OCI-LY3 (cell line): ENCODE data around the gene ZBTB7C.

Experiments
- H2AFZ ChIP-seq: fragments of 200-600, 300-600 bp; shearing (Covaris generic); 2 replicates; pipeline ENCODE4 v1.6.0; 2014; ENCODE audit warnings: antibody characterized with exemption, low read depth, low read length
- H3K27ac ChIP-seq: fragments of 200-600, 300-600 bp; sonication (generic); 2 replicates; pipeline ENCODE4 v1.5.1; 2014; ENCODE audit warnings: mild to moderate bottlenecking, low read length, moderate library complexity, mixed read lengths
- H3K27me3 ChIP-seq: fragments of 200-600, 300-600 bp; sonication (generic); 2 replicates; pipeline ENCODE4 v1.6.1; 2014; ENCODE audit warnings: low read depth, low read length, mixed read lengths
- H3K36me3 ChIP-seq: fragments of 200-600, 300-600 bp; sonication (generic); replicated peaks from 2 replicates; pipeline ENCODE3; 2014; ENCODE audit warnings: low read depth, low read length, mixed read lengths
- H3K4me1 ChIP-seq: fragments of 300-600, 200-600 bp; sonication (generic); 2 replicates; pipeline ENCODE4 v1.6.1; 2014; ENCODE audit warnings: low read length, mixed read lengths
- H3K4me2 ChIP-seq: fragments of 200-600, 300-600 bp; sonication (generic); 2 replicates; pipeline ENCODE4 v1.6.1; 2014; ENCODE audit warnings: low read length, mixed read lengths
- H3K4me3 ChIP-seq: fragments of 300-600, 200-600 bp; sonication (generic); 2 replicates; pipeline ENCODE4 v1.5.1; 2014; ENCODE audit warnings: antibody characterized with exemption, mild to moderate bottlenecking, low read length, moderate library complexity
- H3K79me2 ChIP-seq: fragments of 300-600, 200-600 bp; shearing (Covaris generic); 2 replicates; pipeline ENCODE4 v1.6.1; 2014; ENCODE audit warnings: mild to moderate bottlenecking, low read length, mixed read lengths
- H3K9ac ChIP-seq: fragments of 300-600, 200-600 bp; shearing (Covaris generic); 2 replicates; pipeline ENCODE4 v1.6.0; 2014; ENCODE audit warnings: mild to moderate bottlenecking, low read length, moderate library complexity
- H3K9me3 ChIP-seq: fragments of 200-600, 300-600 bp; shearing (Covaris generic); 2 replicates; pipeline ENCODE4 v1.6.1; 2014; ENCODE audit warnings: low read length, mixed read lengths; ENCODE audit not compliant: insufficient read depth
- H4K20me1 ChIP-seq: fragments of 200-600, 300-600 bp; sonication (generic); 2 replicates; pipeline ENCODE4 v1.6.1; 2016; ENCODE audit warnings: low read length, mixed read lengths; ENCODE audit not compliant: insufficient read depth
- EZH2phosphoT487 ChIP-seq: fragments of 200-600 bp; shearing (Covaris generic); IDR thresholded peaks from 2 replicates; pipeline ENCODE4 v1.6.1; 2018; ENCODE audit warnings: antibody characterized with exemption, mixed run types, low read depth
- TF ChIP-seq, protein P1 (sequence below): fragments of 200-600, 300-600 bp; sonication (generic); IDR thresholded peaks from 2 replicates; pipeline ENCODE4 v1.5.1; 2014; ENCODE audit warnings: antibody characterized with exemption, low read length, low read depth

The ZBTB7C gene

DNA sequence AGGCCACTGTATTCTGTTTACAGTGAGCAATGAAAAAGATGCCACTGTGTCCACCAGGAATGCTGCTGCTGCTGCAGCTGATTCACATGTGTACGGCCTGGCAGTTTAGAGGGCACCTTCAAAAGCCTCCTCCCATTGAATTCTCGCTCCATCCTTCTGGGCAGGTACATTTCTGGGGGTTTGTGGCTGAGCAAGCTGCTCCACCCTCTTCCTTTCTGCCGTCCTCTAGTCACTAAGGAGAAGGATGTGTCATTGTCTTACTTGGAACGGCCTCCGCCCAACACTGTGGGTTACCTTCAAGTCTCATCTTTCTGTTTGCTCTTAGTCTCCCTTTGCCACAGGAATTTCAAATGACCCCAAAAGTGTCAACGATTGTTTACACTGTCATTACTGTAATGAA, 182.0 kb downstream of the ZBTB7C start:
- no peaks in the 10 kb centered on the region for H3K9me3 ChIP-seq
- no peak overlapping the region for H3K27ac ChIP-seq
- no peaks in the 10 kb centered on the region for H3K36me3 ChIP-seq
- no peak overlapping the region for H3K9ac ChIP-seq
- H3K79me2 ChIP-seq = no peaks in the 10 kb centered on the region
- H3K4me3 ChIP-seq = no peak overlapping the region
- no peak for TF ChIP-seq EZH2phosphoT487
- TF ChIP-seq, protein P1, sequence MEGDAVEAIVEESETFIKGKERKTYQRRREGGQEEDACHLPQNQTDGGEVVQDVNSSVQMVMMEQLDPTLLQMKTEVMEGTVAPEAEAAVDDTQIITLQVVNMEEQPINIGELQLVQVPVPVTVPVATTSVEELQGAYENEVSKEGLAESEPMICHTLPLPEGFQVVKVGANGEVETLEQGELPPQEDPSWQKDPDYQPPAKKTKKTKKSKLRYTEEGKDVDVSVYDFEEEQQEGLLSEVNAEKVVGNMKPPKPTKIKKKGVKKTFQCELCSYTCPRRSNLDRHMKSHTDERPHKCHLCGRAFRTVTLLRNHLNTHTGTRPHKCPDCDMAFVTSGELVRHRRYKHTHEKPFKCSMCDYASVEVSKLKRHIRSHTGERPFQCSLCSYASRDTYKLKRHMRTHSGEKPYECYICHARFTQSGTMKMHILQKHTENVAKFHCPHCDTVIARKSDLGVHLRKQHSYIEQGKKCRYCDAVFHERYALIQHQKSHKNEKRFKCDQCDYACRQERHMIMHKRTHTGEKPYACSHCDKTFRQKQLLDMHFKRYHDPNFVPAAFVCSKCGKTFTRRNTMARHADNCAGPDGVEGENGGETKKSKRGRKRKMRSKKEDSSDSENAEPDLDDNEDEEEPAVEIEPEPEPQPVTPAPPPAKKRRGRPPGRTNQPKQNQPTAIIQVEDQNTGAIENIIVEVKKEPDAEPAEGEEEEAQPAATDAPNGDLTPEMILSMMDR = no peak
- peaks cover 21% of the 10 kb centered on the region for H3K27me3 ChIP-seq
- H4K20me1 ChIP-seq = no peaks in the 10 kb centered on the region
- H3K4me1 ChIP-seq = no peaks in the 10 kb centered on the region
- H2AFZ ChIP-seq = no peak overlapping the region
- no peak overlapping the region for H3K4me2 ChIP-seq

DNA sequence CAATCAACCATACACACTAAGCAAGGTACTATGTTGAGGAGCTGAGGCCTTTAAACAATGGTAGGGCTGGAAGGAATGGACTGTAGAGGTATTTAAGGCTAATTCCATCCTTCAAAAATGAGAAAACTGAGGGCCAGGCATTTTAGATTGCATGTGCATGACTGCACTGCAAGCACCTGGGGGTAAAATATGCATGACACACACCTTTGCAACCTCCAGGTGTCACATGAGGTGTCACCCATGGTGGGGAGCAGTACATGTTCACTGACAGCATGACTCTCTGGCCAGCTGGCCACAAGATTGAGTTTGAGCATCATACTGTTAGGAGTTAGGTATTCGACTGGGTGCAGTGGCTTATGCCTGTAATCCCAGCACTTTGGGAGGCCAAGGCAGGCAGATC, 182.8 kb downstream of the ZBTB7C start:
- no peaks in the 10 kb centered on the region for H3K4me1 ChIP-seq

DNA sequence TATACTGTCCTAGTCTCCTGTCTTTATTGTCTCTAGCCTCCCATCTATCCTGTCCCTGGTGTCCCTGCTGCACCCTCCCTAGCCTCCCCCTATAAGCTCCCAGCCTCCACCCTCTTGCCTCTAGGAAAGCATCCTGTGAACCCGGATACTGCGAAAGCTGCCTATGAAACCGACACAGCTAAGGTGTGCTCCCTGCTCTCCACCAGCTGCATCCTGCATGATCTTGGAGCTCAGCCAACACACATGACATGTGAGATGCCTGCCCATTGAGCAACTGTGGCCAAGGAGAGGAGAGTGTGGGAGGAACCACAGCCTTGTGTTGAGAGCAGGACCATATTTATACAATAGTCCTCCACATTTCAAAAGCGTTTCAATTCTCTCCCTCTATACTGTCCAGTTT, 187.1 kb downstream of the ZBTB7C start:
- H3K27ac ChIP-seq = no peak overlapping the region
- no peak for TF ChIP-seq EZH2phosphoT487
- TF ChIP-seq, protein P1 = no peak
- H3K36me3 ChIP-seq = no peaks in the 10 kb centered on the region

More for the DNA sequence above, 182.8 kb downstream of the ZBTB7C start:
- no peak overlapping the region for H3K9ac ChIP-seq
- H3K27me3 ChIP-seq = peaks cover 28% of the 10 kb centered on the region
- H3K4me2 ChIP-seq = no peak overlapping the region
- H3K9me3 ChIP-seq = no peaks in the 10 kb centered on the region
- no peak overlapping the region for H2AFZ ChIP-seq
- H3K79me2 ChIP-seq = no peaks in the 10 kb centered on the region
- no peak for TF ChIP-seq EZH2phosphoT487
- TF ChIP-seq, protein P1 = no peak
- H3K27ac ChIP-seq = no peak overlapping the region
- no peaks in the 10 kb centered on the region for H4K20me1 ChIP-seq
- no peak overlapping the region for H3K4me3 ChIP-seq
- H3K36me3 ChIP-seq = no peaks in the 10 kb centered on the region

DNA sequence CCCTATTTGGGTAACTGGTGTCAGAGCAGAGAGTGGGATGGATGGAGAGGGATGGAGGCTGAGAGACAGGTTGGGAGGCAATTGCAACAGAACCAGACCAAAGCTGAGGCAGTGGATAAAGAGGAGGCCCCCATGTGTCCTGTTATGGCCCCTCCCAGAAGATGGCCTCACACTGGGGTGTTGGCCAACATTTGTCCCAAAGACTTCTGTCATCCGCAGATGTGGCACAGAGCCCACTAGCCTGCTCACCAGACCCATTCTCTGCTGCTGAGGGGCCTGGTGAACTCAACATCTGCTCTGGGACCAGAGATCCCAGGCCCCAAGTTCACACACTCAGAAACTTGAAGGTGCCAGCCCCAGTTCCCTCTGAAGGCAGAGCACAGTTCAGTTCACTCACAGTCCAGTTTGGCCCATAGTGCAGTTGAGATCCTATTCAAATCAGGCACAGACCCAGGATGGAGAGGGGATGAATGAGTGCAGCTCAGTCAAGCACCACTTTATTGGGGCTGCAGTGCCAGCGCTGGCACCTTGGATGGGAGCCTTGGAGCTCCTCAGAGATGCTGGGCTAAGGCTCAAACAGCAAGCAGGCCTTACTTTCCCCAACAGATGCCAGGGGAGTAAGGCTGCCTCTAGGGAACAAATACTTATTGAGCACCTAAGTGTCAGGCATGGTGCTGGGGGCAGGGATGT, 189.2 kb downstream of the ZBTB7C start:
- H3K36me3 ChIP-seq = no peaks in the 10 kb centered on the region
- H3K4me1 ChIP-seq = no peaks in the 10 kb centered on the region
- no peak overlapping the region for H3K27ac ChIP-seq
- peaks cover 35% of the 10 kb centered on the region for H3K27me3 ChIP-seq
- H3K9me3 ChIP-seq = no peaks in the 10 kb centered on the region
- no peaks in the 10 kb centered on the region for H3K79me2 ChIP-seq
- H3K9ac ChIP-seq = no peak overlapping the region
- no peak overlapping the region for H2AFZ ChIP-seq
- no peaks in the 10 kb centered on the region for H4K20me1 ChIP-seq
- no peak overlapping the region for H3K4me2 ChIP-seq
- no peak overlapping the region for H3K4me3 ChIP-seq
- TF ChIP-seq, protein P1 = no peak
- TF ChIP-seq EZH2phosphoT487 = no peak

More for the DNA sequence above, 187.1 kb downstream of the ZBTB7C start:
- H4K20me1 ChIP-seq = no peaks in the 10 kb centered on the region
- H3K27me3 ChIP-seq = peaks cover 28% of the 10 kb centered on the region
- no peaks in the 10 kb centered on the region for H3K9me3 ChIP-seq
- no peak overlapping the region for H2AFZ ChIP-seq
- no peak overlapping the region for H3K9ac ChIP-seq
- no peak overlapping the region for H3K4me2 ChIP-seq
- no peaks in the 10 kb centered on the region for H3K79me2 ChIP-seq
- H3K4me1 ChIP-seq = no peaks in the 10 kb centered on the region
- no peak overlapping the region for H3K4me3 ChIP-seq
